Measurements from ENCODE around the gene ATP6AP2. TPM values are rescaled to one million over a fixed set of nuclear protein-coding genes. Genes with fewer than 3 reads are reported as not detected.
"Not testable (repeated sequence)": the region's sequence is repeated elsewhere in the genome, so short reads cannot be mapped to it uniquely, and the experiment has no call there.

ATP6AP2 gene, protein sequence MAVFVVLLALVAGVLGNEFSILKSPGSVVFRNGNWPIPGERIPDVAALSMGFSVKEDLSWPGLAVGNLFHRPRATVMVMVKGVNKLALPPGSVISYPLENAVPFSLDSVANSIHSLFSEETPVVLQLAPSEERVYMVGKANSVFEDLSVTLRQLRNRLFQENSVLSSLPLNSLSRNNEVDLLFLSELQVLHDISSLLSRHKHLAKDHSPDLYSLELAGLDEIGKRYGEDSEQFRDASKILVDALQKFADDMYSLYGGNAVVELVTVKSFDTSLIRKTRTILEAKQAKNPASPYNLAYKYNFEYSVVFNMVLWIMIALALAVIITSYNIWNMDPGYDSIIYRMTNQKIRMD
- polyA plus RNA-seq (ENCODE audit: insufficient read length in 4 of 4), result 100 to 1,000 TPM; 157 to 231 (median 191) TPM

GRCh38 chrX:40580537-40581335 is at the start of gene ATP6AP2:
ATP6AP2 (plus strand) TSS chrX:40580970; CDS start chrX:40581066, 96 bp downstream.
- DNase-seq (ENCODE audit: low read depth in 4 of 4, low spot score in 2 of 4), result peak; percentile 70 to 87 (median 80)

GRCh38 chrX:40531056-40531826 is 49.5 kb upstream of the ATP6AP2 start:
- peak in 1 of 4 donors; percentile 61 for DNase-seq (ENCODE audit: low read depth in 4 of 4, low spot score in 2 of 4)

DNA sequence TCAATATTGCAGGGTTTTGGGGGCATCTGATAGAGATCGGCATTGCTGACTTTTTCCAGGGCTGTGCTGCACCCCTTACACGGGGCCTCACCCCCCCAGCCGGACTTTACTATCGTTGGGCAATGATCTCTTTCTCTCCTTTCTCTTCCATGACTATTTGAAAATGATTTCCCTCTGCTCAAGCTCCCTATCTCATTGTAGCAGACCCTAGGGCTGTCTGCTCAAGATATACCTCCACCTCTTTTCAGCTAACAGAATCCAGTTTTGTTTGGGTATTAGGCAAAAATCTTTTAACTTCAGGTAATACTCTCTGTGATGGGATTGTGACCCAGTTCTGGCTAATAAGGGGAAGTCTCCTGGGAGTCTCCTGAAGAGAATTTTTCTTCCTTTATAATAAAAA is 43.5 kb upstream of the ATP6AP2 start:
- DNase-seq (ENCODE audit: low read depth in 4 of 4, low spot score in 2 of 4), result no peak

- DNase-seq (ENCODE audit: low read depth in 4 of 4, low spot score in 2 of 4), result no peak
Measured at GRCh38 chrX:40538406-40538805, 42.4 kb upstream of the ATP6AP2 start.

- DNase-seq (ENCODE audit: low read depth in 4 of 4, low spot score in 2 of 4), result no peak
Measured at GRCh38 chrX:40539214-40540142, 41.3 kb upstream of the ATP6AP2 start.

DNA sequence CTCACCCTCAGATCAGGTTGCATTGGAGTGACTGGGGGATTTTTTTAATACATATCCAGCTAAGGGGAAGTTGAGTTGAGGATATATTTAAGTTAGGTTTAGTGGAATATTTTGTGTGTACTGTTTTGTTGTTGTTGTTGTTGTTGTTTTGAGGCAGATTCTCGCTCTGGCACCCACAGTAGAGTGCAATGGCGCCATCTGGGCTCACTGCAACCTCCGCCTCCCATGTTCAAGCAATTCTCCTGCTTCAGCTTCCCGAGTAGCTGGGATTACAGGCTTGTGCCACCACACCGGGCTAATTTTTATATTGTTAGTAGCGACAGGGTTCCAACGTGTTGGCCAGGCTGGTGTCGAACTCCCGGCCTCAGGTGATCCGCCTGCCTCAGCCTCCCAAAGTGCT is 38.6 kb upstream of the ATP6AP2 start:
- DNase-seq (ENCODE audit: low read depth in 4 of 4, low spot score in 2 of 4), result no peak

GRCh38 chrX:40542972-40543371 is 37.8 kb upstream of the ATP6AP2 start:
- DNase-seq (ENCODE audit: low read depth in 4 of 4, low spot score in 2 of 4), result no peak

GRCh38 chrX:40543661-40544328 is 37.0 kb upstream of the ATP6AP2 start:
- no peak for DNase-seq (ENCODE audit: low read depth in 4 of 4, low spot score in 2 of 4)

DNA sequence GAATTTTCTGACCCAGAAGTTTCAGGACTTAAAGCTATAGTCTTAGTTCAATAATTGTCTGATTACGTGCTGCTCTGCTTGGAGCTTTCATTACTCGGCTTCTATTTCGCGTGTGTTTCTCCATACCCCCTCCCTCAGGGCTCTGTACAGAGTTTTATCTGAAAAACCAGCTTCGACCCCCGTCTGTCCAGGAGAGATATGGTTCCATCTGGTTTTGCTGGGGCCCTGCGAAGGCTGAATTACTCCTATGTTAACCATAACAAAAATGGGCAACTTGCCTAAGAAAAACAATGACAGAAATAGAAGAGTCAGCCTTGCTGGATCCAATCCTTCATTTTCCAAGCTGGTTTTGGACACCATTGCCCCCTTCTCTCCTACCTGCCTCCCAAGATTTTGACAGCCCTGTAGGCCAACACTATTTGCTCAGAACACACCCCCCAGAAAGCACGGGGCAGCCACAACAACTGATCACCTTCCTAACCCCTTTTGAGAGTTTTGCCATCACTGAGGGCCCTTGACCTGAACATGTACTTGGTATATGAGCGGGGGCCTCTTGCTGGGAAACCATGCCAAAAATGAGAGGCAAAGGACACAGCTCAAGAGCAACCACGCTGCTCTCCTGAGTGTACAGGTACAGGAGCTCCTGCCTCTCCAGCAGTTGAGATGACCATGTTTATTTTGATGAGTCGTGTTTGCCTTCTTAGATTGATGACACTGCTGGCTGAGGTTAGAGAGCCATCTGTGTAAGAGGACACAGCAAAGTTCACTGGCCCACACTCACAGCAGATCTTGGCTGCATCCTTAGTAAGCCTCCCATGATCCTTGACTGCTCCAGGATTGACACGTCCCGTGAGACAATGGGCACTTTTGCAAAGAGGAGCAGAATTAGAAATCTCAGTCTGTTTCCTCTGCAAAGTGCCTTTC is 36.2 kb upstream of the ATP6AP2 start:
- no peak for DNase-seq (ENCODE audit: low read depth in 4 of 4, low spot score in 2 of 4)

- DNase-seq (ENCODE audit: low read depth in 4 of 4, low spot score in 2 of 4), result no peak
Measured at GRCh38 chrX:40546870-40547269, 33.9 kb upstream of the ATP6AP2 start.

DNA sequence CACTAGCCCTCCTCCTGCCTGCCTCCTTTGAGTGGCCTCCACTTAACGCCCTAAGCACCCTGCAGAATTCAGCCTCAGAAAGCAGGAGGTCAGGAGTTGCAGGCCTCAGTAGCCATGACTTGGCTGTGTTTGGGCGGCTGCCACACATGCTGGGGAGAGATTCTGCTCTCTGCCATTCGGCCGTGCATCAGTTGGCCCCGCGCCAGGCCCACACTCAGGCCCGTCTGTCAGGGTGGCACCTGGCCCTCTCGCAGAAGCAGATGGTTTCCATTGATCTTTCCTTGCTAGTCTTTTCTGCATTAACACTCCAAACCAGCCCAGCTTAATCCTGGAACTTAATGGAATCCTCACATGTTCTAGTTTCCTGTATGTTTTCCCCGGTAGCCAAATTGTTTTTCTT is 30.7 kb upstream of the ATP6AP2 start:
- no peak for DNase-seq (ENCODE audit: low read depth in 4 of 4, low spot score in 2 of 4)

GRCh38 chrX:40552768-40553167 is 28.0 kb upstream of the ATP6AP2 start:
- DNase-seq (ENCODE audit: low read depth in 4 of 4, low spot score in 2 of 4), result no peak

- DNase-seq (ENCODE audit: low read depth in 4 of 4, low spot score in 2 of 4), result no peak
Measured at GRCh38 chrX:40558590-40558989, 22.2 kb upstream of the ATP6AP2 start.

DNA sequence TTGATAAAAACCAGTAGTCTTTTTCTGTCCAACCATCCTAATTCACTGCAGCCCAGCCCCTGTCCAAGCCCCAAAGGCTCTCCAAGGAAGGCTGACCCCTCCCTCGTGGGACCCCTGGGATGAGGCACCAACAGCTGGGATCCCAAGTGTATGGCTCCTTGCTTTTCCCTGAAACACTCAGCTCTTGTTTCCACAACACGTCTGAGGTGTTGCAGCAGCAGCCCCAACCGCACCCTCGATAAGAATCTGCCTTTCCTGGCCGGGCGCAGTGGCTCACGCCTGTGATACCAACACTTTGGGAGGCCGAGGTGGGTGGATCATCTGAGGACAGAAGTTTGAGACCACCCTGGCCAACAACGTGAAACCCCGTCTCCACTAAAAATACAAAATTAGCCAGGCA is 17.0 kb upstream of the ATP6AP2 start:
- DNase-seq (ENCODE audit: low read depth in 4 of 4, low spot score in 2 of 4), result no peak

GRCh38 chrX:40564447-40564846 is 16.3 kb upstream of the ATP6AP2 start:
- no peak for DNase-seq (ENCODE audit: low read depth in 4 of 4, low spot score in 2 of 4)

GRCh38 chrX:40570346-40571093 is 10.2 kb upstream of the ATP6AP2 start:
- no peak for DNase-seq (ENCODE audit: low read depth in 4 of 4, low spot score in 2 of 4)

- not testable (repeated sequence) for DNase-seq (ENCODE audit: low read depth in 4 of 4, low spot score in 2 of 4)
Measured at GRCh38 chrX:40571164-40571563, 9.6 kb upstream of the ATP6AP2 start.

GRCh38 chrX:40571600-40571999 is 9.2 kb upstream of the ATP6AP2 start:
- DNase-seq (ENCODE audit: low read depth in 4 of 4, low spot score in 2 of 4), result no peak

All from left renal cortex interstitium (tissue), 4 donors.